Endothelial cell of umbilical vein (primary cell): ENCODE data around the gene KAZN.

Experiments
- CTCF ChIP-seq, 2 donors: IDR thresholded peaks; 1 replicate in 1 of 2; 2 replicates in 1 of 2; pipeline ENCODE4 v1.5.1; 2011; ENCODE audit warnings: low read length in 2 of 2, mild to moderate bottlenecking in 2 of 2, moderate library complexity in 2 of 2, control low read depth in 1 of 2, inconsistent platforms in 1 of 2, low read depth in 1 of 2; ENCODE audit not compliant: insufficient read depth in 1 of 2; ENCODE audit errors: extremely low read depth in 1 of 2
- JUN ChIP-seq: IDR thresholded peaks from 2 replicates; pipeline ENCODE4 v1.6.1; 2011; ENCODE audit warnings: borderline replicate concordance, low read depth; ENCODE audit not compliant: insufficient read length, insufficient read depth
- MAX ChIP-seq: IDR thresholded peaks from 2 replicates; pipeline ENCODE4 v1.6.1; 2011; ENCODE audit not compliant: insufficient read depth, insufficient read length
- POLR2A ChIP-seq: IDR thresholded peaks from 2 replicates; pipeline ENCODE4 v1.6.1; 2012; ENCODE audit warnings: low read depth, mild to moderate bottlenecking, control low read depth, low read length
- POLR2AphosphoS5 ChIP-seq: IDR thresholded peaks from 2 replicates; pipeline ENCODE4 v1.6.1; 2012; ENCODE audit warnings: low read depth, mild to moderate bottlenecking, control low read depth, low read length, moderate library complexity; ENCODE audit not compliant: insufficient read depth

- TF ChIP-seq JUN: no peak
- TF ChIP-seq MAX: no peak
- TF ChIP-seq POLR2A: no peak
- no peak for TF ChIP-seq CTCF (IDR thresholded peaks at IDR 0.05; ENCODE audit: extremely low read depth in 1 of 2, insufficient read depth in 1 of 2, low read depth in 1 of 2, low read length in 2 of 2)
- TF ChIP-seq POLR2AphosphoS5: no peak
Measured at GRCh38 chr1:14710331-14710730, 111.8 kb downstream of the KAZN start.
